ENCODE results near the gene FAM222A. TPM values are rescaled to one million over a fixed set of nuclear protein-coding genes. Genes with fewer than 3 reads are reported as not detected.

Gene FAM222A
- total RNA-seq, 2 experiments from 2014 or later, result 0.76 to 1.0 TPM

DNA sequence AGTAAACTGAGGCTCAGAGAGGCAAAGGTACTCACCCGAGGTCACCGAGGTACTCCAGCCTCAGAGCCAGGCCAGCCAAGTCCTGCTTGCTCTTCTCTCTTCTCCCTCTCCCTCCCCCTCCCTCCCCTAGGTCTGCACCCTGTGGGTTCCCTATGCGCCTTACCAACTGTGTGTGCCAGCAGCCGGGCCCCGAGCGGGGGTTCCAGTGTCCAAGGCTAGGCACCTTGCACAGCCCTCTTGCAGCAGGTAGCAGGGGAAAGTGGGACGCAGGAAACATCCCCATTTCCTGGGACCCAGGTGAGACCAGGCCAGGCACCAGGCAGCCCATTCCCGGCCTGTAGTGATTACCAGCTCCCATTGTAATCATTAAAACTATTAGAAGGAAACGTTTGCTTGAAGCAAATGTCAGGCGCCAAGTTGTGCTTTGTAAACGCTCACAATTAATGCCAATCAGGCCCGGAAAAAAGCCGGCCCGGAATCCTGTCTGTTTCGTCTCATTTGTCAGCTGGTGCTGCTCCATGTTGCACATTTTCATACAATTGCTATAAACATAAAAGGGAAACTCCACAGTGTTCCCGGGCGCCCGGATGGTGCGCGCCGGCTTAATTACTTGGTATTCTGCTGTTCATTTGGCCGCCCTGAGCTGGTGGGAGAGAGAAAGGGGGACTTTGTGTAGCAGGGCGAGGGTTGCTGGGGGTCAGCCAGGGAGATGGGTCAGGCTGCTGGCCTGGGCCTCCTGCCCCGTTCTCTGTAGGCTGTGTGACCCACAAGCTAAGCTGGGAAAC lies 11.9 kb downstream of the FAM222A start:
- no peaks in the 10 kb centered on the region for H3K9me3 Mint-ChIP-seq
- DNase-seq (no peak), ATAC-seq (no peak)
- POLR2A ChIA-PET, result no interaction called here
- no peak overlapping the region for H3K4me3 Mint-ChIP-seq
- H3K27ac Mint-ChIP-seq, result no peak overlapping the region
- no peaks in the 10 kb centered on the region for H3K36me3 Mint-ChIP-seq (ENCODE audit: low read depth)
- H3K27me3 Mint-ChIP-seq, result no peaks in the 10 kb centered on the region
- CTCF ChIA-PET, result no interaction called here
- TF ChIP-seq, protein P1, sequence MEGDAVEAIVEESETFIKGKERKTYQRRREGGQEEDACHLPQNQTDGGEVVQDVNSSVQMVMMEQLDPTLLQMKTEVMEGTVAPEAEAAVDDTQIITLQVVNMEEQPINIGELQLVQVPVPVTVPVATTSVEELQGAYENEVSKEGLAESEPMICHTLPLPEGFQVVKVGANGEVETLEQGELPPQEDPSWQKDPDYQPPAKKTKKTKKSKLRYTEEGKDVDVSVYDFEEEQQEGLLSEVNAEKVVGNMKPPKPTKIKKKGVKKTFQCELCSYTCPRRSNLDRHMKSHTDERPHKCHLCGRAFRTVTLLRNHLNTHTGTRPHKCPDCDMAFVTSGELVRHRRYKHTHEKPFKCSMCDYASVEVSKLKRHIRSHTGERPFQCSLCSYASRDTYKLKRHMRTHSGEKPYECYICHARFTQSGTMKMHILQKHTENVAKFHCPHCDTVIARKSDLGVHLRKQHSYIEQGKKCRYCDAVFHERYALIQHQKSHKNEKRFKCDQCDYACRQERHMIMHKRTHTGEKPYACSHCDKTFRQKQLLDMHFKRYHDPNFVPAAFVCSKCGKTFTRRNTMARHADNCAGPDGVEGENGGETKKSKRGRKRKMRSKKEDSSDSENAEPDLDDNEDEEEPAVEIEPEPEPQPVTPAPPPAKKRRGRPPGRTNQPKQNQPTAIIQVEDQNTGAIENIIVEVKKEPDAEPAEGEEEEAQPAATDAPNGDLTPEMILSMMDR (IDR thresholded peaks at IDR 0.05), result no peak
- H3K4me1 Mint-ChIP-seq (ENCODE audit: low read depth), result peaks cover 3% of the 10 kb centered on the region
- intact Hi-C loops (cut with micrococcal nuclease), result no loop called here

DNA sequence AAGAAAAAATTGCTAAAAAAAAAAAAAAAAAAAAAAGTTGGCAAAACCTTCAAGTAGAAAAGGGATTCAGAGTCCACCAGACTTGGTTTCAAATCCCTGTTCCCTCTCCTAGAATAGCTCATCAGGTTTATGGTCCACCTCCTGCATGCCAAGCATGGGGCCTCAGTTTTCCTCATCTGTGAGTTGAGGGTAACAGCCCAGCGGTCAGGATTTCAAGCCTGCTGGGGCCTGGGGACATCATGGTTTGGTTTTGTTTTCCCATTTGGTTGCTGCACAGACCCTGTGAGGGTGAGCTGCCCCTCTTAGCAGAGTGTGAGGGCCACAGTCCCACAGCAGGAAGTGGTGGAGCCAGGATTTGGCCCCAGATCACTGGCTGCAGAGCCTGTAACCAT lies 12.5 kb downstream of the FAM222A start:
- TF ChIP-seq, protein P1 (IDR thresholded peaks at IDR 0.05), result no peak
- no peaks in the 10 kb centered on the region for H3K27me3 Mint-ChIP-seq
- CTCF ChIA-PET, result no interaction called here
- intact Hi-C loops (cut with micrococcal nuclease), result no loop called here
- ATAC-seq, result no peak
- H3K9me3 Mint-ChIP-seq, result no peaks in the 10 kb centered on the region
- no peak overlapping the region for H3K4me3 Mint-ChIP-seq
- DNase-seq, result no peak
- H3K36me3 Mint-ChIP-seq (ENCODE audit: low read depth), result no peaks in the 10 kb centered on the region
- peaks cover 3% of the 10 kb centered on the region for H3K4me1 Mint-ChIP-seq (ENCODE audit: low read depth)
- POLR2A ChIA-PET, result no interaction called here
- no peak overlapping the region for H3K27ac Mint-ChIP-seq

DNA sequence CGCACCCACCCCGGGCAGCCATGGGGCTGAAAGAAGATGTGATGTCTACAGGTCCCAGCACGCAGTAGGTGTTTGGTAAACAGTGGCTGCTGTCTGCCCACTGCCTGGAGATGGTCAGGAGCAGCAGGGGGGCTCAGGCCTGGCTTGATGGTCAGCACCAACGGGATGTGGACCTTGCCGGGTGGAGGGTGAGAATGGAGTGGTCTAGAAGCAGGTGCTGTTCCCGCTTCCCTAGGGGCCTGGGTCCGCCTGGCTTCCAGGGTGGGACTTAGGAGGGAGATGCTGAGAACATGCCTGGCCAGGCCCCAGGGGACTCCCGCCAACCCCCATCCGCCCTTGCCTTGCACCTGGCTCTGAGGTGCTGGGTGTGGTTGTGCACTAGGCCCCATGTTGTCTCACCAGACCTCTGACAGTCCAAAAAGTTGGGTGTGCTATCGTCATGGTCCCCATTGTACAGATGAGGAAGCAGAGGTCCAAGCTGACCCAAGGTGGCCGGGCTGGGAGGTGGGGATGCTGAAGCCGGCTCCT lies 12.9 kb downstream of the FAM222A start:
- ChIA-PET CTCF (interaction anchor here (0.8 kb wide), 1 partner anchor 119 kb away, joined by 3 read pairs; no protein-coding TSS in a partner anchor), POLR2A (no interaction called here)
- intact Hi-C loops (cut with micrococcal nuclease), result no loop called here
- Mint-ChIP-seq H3K9me3 (no peaks in the 10 kb centered on the region), H3K36me3 (ENCODE audit: low read depth) (no peaks in the 10 kb centered on the region), H3K27me3 (no peaks in the 10 kb centered on the region), H3K4me1 (ENCODE audit: low read depth) (peaks cover 3% of the 10 kb centered on the region), H3K27ac (no peak overlapping the region), H3K4me3 (no peak overlapping the region)
- TF ChIP-seq, protein P1 (IDR thresholded peaks at IDR 0.05), result no peak
- DNase-seq, result no peak
- ATAC-seq, result no peak

DNA sequence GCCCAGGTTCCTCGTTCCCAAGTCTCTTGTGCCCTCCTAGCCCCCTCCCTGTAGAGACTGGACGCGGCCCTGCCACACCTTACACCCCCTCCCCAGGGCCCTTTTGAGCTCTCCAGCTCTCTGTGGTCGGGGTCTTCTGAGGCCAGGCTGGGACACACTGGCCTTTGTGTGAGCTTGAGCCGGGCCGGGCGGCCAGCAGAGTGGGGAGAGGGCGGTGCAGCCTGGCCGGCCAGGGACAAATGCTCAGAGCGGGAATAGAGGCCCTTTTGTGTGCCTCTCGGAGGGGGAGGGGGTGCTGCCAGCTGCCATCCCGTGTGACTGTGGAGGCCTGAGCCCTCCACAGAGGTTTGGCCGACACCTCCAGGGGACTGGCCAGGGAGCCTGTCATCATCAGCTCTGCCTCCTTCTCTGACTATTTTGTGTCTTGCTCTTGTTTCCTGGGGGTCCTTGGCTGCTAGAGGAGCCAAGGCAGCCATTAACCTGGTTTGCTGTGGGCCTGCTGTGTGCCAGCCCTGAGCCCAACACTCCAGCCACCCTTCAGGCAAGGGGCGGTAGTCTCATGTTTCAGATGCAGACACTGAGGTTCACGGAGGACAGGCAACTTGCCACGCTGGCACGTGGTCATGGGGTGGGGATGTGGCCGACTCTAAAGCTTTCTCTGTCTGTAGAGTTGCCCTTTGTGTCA lies 13.6 kb downstream of the FAM222A start:
- H3K4me1 Mint-ChIP-seq (ENCODE audit: low read depth), result peaks cover 3% of the 10 kb centered on the region
- no peak overlapping the region for H3K27ac Mint-ChIP-seq
- intact Hi-C loops (cut with micrococcal nuclease), result no loop called here
- ChIA-PET CTCF (interaction anchor here (0.8 to 0.9 kb wide), 2 partner anchors 118 to 129 kb away, joined by 3 read pairs; no protein-coding TSS in a partner anchor), POLR2A (no interaction called here)
- no peaks in the 10 kb centered on the region for H3K36me3 Mint-ChIP-seq (ENCODE audit: low read depth)
- DNase-seq (no peak), ATAC-seq (no peak)
- TF ChIP-seq, protein P1 (IDR thresholded peaks at IDR 0.05), result no peak
- H3K27me3 Mint-ChIP-seq, result no peaks in the 10 kb centered on the region
- no peak overlapping the region for H3K4me3 Mint-ChIP-seq
- H3K9me3 Mint-ChIP-seq, result no peaks in the 10 kb centered on the region

Data from activated CD8-positive, alpha-beta T cell treated with anti-CD3 and anti-CD28 coated beads for 36 hours (primary cell).